SK-N-SH (cell line): ENCODE measurements around the gene ATP8A2.

ENCODE experiments used
- FOSL2 ChIP-seq: IDR thresholded peaks from 2 replicates; pipeline ENCODE4 v1.4.0; 2012; ENCODE audit warnings: low read depth, mild to moderate bottlenecking, moderate library complexity, borderline replicate concordance
- FOXJ3 ChIP-seq: sonication (generic); formaldehyde crosslinking; IDR thresholded peaks from 2 replicates; pipeline ENCODE4 v1.5.1; 2020; ENCODE audit warnings: mild to moderate bottlenecking, missing genetic modification reagents
- GABPA ChIP-seq: IDR thresholded peaks from 2 replicates; pipeline ENCODE4 v1.4.0; 2012; ENCODE audit warnings: low read depth, mild to moderate bottlenecking
- MXI1 ChIP-seq: IDR thresholded peaks from 2 replicates; pipeline ENCODE4 v1.6.1; 2012; ENCODE audit warnings: mild to moderate bottlenecking, low read depth, low read length, improper control_type of control experiment
- POLR2AphosphoS5 ChIP-seq: IDR thresholded peaks from 2 replicates; pipeline ENCODE4 v1.6.1; 2012; ENCODE audit warnings: low read depth, low read length
- RCOR1 ChIP-seq: fragments of 150-350 bp; IDR thresholded peaks from 2 replicates; pipeline ENCODE4 v1.6.1; 2017; ENCODE audit warnings: antibody characterized with exemption, low read length
- SIN3A ChIP-seq: IDR thresholded peaks from 2 replicates; pipeline ENCODE4 v1.6.1; 2012; ENCODE audit warnings: low read depth, mild to moderate bottlenecking, low read length, moderate library complexity, borderline replicate concordance
- TAF1 ChIP-seq: IDR thresholded peaks from 2 replicates; pipeline ENCODE4 v1.6.1; 2012; ENCODE audit warnings: low read depth, mild to moderate bottlenecking, low read length, moderate library complexity, borderline replicate concordance
- YY1 ChIP-seq: IDR thresholded peaks from 2 replicates; pipeline ENCODE4 v1.4.0; 2012; ENCODE audit warnings: low read depth, mild to moderate bottlenecking
- TF ChIP-seq, protein P1 (sequence below): IDR thresholded peaks from 2 replicates; pipeline ENCODE4; 2012
- TF ChIP-seq, protein P2 (sequence below): fragments of 200-600 bp; sonication (generic); IDR thresholded peaks from 2 replicates; pipeline ENCODE4 v1.6.1; 2017; ENCODE audit warnings: antibody characterized with exemption, mild to moderate bottlenecking, moderate library complexity
- TF ChIP-seq, protein P3 (sequence below): IDR thresholded peaks from 2 replicates; pipeline ENCODE4 v1.4.0; 2012; ENCODE audit warnings: low read depth

GRCh38 chr13:25739376-25739775 lies 367.6 kb downstream of the ATP8A2 start:
- TF ChIP-seq, protein P1, sequence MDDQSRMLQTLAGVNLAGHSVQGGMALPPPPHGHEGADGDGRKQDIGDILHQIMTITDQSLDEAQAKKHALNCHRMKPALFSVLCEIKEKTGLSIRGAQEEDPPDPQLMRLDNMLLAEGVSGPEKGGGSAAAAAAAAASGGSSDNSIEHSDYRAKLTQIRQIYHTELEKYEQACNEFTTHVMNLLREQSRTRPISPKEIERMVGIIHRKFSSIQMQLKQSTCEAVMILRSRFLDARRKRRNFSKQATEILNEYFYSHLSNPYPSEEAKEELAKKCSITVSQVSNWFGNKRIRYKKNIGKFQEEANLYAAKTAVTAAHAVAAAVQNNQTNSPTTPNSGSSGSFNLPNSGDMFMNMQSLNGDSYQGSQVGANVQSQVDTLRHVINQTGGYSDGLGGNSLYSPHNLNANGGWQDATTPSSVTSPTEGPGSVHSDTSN, result no peak
- TF ChIP-seq, protein P2, sequence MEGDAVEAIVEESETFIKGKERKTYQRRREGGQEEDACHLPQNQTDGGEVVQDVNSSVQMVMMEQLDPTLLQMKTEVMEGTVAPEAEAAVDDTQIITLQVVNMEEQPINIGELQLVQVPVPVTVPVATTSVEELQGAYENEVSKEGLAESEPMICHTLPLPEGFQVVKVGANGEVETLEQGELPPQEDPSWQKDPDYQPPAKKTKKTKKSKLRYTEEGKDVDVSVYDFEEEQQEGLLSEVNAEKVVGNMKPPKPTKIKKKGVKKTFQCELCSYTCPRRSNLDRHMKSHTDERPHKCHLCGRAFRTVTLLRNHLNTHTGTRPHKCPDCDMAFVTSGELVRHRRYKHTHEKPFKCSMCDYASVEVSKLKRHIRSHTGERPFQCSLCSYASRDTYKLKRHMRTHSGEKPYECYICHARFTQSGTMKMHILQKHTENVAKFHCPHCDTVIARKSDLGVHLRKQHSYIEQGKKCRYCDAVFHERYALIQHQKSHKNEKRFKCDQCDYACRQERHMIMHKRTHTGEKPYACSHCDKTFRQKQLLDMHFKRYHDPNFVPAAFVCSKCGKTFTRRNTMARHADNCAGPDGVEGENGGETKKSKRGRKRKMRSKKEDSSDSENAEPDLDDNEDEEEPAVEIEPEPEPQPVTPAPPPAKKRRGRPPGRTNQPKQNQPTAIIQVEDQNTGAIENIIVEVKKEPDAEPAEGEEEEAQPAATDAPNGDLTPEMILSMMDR, result no peak
- TF ChIP-seq SIN3A (no peak), GABPA (no peak), MXI1 (no peak), FOSL2 (no peak), TAF1 (no peak), POLR2AphosphoS5 (no peak), FOXJ3 (no peak), RCOR1 (no peak), YY1 (no peak)
- TF ChIP-seq, protein P3, sequence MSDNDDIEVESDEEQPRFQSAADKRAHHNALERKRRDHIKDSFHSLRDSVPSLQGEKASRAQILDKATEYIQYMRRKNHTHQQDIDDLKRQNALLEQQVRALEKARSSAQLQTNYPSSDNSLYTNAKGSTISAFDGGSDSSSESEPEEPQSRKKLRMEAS, result no peak
